ENCODE measurements around the gene ZNF883. TPM values are rescaled to one million over a fixed set of nuclear protein-coding genes. Genes with fewer than 3 reads are reported as not detected.

The ZNF883 gene
- total and polyA plus RNA-seq, 2 experiments from 2014 or later, result 26.8 to 44.4 TPM

DNA sequence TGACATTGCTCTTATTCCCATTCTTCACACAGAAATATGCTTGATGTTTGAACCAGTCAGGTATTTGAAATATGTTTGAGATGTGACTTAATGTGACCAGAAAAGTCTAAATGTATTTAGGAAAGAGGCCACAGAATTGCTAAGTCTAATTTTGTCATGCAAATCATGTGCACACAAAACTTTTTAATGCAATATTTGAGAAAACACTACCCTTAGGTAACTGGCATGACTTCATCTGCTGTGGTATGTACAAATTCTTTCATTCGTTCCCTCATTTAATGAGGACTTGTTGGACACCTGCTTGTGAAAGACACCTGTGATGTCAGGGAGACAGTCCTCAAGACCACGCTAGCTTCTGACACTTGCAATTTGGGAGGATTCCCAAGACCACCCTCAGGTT, 100.3 kb downstream of the ZNF883 start:
- Histone ChIP-seq H3K79me2 (replicated peaks; ENCODE audit: insufficient read depth) (no peaks in the 10 kb centered on the region), H3K9me2 (ENCODE audit: insufficient read depth) (no peaks in the 10 kb centered on the region), H3K4me1 (ENCODE audit: insufficient read depth) (no peaks in the 10 kb centered on the region), H3K27ac (ENCODE audit: low read depth) (no peak overlapping the region), H3K36me3 (ENCODE audit: insufficient read depth) (no peaks in the 10 kb centered on the region), H3F3A (replicated peaks; ENCODE audit: low read depth) (no peaks in the 10 kb centered on the region), H3K4me2 (no peak overlapping the region), H4K20me1 (replicated peaks; ENCODE audit: insufficient read depth) (no peaks in the 10 kb centered on the region), H3K4me3 (no peak overlapping the region), H2AFZ (no peak overlapping the region), H3K27me3 (ENCODE audit: insufficient read depth) (peaks cover 10% of the 10 kb centered on the region; the same call in 1 of the 2 replicates)
- Mint-ChIP-seq H3K27ac (no peak overlapping the region), H3K36me3 (ENCODE audit: low read depth) (no peaks in the 10 kb centered on the region), H3K4me3 (no peak overlapping the region), H3K4me1 (no peaks in the 10 kb centered on the region), H3K27me3 (ENCODE audit: insufficient read depth, low read depth, poor library complexity) (peaks cover 1% of the 10 kb centered on the region), H3K9me3 (no peaks in the 10 kb centered on the region)
- TF ChIP-seq CREB1 (CRISPR knock-in tag; IDR thresholded peaks at IDR 0.05; ENCODE audit: low read depth) (no peak), ZNF331 (CRISPR knock-in tag; IDR thresholded peaks at IDR 0.05; ENCODE audit: low read depth) (no peak), NANOG (IDR thresholded peaks at IDR 0.05; ENCODE audit: borderline replicate concordance) (no peak), EZH2phosphoT487 (IDR thresholded peaks at IDR 0.05; ENCODE audit: unreplicated experiment) (no peak), ZNF114 (CRISPR knock-in tag; IDR thresholded peaks at IDR 0.05) (no peak), EZH2 (IDR thresholded peaks at IDR 0.05; ENCODE audit: low read depth, unreplicated experiment) (no peak), JUNB (IDR thresholded peaks at IDR 0.05; ENCODE audit: unreplicated experiment) (no peak), POLR2AphosphoS5 (IDR thresholded peaks at IDR 0.05; ENCODE audit: low read depth) (no peak), STAT1 (IDR thresholded peaks at IDR 0.05; ENCODE audit: unreplicated experiment) (no peak)
- TF ChIP-seq, protein P1, sequence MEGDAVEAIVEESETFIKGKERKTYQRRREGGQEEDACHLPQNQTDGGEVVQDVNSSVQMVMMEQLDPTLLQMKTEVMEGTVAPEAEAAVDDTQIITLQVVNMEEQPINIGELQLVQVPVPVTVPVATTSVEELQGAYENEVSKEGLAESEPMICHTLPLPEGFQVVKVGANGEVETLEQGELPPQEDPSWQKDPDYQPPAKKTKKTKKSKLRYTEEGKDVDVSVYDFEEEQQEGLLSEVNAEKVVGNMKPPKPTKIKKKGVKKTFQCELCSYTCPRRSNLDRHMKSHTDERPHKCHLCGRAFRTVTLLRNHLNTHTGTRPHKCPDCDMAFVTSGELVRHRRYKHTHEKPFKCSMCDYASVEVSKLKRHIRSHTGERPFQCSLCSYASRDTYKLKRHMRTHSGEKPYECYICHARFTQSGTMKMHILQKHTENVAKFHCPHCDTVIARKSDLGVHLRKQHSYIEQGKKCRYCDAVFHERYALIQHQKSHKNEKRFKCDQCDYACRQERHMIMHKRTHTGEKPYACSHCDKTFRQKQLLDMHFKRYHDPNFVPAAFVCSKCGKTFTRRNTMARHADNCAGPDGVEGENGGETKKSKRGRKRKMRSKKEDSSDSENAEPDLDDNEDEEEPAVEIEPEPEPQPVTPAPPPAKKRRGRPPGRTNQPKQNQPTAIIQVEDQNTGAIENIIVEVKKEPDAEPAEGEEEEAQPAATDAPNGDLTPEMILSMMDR (conservative IDR thresholded peaks at IDR 0.05; ENCODE audit: low read depth in 2 of 2), result no peak
- TF ChIP-seq, protein P2, sequence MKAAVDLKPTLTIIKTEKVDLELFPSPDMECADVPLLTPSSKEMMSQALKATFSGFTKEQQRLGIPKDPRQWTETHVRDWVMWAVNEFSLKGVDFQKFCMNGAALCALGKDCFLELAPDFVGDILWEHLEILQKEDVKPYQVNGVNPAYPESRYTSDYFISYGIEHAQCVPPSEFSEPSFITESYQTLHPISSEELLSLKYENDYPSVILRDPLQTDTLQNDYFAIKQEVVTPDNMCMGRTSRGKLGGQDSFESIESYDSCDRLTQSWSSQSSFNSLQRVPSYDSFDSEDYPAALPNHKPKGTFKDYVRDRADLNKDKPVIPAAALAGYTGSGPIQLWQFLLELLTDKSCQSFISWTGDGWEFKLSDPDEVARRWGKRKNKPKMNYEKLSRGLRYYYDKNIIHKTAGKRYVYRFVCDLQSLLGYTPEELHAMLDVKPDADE (IDR thresholded peaks at IDR 0.05), result no peak
- TF ChIP-seq, protein P3, sequence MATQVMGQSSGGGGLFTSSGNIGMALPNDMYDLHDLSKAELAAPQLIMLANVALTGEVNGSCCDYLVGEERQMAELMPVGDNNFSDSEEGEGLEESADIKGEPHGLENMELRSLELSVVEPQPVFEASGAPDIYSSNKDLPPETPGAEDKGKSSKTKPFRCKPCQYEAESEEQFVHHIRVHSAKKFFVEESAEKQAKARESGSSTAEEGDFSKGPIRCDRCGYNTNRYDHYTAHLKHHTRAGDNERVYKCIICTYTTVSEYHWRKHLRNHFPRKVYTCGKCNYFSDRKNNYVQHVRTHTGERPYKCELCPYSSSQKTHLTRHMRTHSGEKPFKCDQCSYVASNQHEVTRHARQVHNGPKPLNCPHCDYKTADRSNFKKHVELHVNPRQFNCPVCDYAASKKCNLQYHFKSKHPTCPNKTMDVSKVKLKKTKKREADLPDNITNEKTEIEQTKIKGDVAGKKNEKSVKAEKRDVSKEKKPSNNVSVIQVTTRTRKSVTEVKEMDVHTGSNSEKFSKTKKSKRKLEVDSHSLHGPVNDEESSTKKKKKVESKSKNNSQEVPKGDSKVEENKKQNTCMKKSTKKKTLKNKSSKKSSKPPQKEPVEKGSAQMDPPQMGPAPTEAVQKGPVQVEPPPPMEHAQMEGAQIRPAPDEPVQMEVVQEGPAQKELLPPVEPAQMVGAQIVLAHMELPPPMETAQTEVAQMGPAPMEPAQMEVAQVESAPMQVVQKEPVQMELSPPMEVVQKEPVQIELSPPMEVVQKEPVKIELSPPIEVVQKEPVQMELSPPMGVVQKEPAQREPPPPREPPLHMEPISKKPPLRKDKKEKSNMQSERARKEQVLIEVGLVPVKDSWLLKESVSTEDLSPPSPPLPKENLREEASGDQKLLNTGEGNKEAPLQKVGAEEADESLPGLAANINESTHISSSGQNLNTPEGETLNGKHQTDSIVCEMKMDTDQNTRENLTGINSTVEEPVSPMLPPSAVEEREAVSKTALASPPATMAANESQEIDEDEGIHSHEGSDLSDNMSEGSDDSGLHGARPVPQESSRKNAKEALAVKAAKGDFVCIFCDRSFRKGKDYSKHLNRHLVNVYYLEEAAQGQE (IDR thresholded peaks at IDR 0.05; ENCODE audit: unreplicated experiment), result no peak
- TF ChIP-seq, protein P4, sequence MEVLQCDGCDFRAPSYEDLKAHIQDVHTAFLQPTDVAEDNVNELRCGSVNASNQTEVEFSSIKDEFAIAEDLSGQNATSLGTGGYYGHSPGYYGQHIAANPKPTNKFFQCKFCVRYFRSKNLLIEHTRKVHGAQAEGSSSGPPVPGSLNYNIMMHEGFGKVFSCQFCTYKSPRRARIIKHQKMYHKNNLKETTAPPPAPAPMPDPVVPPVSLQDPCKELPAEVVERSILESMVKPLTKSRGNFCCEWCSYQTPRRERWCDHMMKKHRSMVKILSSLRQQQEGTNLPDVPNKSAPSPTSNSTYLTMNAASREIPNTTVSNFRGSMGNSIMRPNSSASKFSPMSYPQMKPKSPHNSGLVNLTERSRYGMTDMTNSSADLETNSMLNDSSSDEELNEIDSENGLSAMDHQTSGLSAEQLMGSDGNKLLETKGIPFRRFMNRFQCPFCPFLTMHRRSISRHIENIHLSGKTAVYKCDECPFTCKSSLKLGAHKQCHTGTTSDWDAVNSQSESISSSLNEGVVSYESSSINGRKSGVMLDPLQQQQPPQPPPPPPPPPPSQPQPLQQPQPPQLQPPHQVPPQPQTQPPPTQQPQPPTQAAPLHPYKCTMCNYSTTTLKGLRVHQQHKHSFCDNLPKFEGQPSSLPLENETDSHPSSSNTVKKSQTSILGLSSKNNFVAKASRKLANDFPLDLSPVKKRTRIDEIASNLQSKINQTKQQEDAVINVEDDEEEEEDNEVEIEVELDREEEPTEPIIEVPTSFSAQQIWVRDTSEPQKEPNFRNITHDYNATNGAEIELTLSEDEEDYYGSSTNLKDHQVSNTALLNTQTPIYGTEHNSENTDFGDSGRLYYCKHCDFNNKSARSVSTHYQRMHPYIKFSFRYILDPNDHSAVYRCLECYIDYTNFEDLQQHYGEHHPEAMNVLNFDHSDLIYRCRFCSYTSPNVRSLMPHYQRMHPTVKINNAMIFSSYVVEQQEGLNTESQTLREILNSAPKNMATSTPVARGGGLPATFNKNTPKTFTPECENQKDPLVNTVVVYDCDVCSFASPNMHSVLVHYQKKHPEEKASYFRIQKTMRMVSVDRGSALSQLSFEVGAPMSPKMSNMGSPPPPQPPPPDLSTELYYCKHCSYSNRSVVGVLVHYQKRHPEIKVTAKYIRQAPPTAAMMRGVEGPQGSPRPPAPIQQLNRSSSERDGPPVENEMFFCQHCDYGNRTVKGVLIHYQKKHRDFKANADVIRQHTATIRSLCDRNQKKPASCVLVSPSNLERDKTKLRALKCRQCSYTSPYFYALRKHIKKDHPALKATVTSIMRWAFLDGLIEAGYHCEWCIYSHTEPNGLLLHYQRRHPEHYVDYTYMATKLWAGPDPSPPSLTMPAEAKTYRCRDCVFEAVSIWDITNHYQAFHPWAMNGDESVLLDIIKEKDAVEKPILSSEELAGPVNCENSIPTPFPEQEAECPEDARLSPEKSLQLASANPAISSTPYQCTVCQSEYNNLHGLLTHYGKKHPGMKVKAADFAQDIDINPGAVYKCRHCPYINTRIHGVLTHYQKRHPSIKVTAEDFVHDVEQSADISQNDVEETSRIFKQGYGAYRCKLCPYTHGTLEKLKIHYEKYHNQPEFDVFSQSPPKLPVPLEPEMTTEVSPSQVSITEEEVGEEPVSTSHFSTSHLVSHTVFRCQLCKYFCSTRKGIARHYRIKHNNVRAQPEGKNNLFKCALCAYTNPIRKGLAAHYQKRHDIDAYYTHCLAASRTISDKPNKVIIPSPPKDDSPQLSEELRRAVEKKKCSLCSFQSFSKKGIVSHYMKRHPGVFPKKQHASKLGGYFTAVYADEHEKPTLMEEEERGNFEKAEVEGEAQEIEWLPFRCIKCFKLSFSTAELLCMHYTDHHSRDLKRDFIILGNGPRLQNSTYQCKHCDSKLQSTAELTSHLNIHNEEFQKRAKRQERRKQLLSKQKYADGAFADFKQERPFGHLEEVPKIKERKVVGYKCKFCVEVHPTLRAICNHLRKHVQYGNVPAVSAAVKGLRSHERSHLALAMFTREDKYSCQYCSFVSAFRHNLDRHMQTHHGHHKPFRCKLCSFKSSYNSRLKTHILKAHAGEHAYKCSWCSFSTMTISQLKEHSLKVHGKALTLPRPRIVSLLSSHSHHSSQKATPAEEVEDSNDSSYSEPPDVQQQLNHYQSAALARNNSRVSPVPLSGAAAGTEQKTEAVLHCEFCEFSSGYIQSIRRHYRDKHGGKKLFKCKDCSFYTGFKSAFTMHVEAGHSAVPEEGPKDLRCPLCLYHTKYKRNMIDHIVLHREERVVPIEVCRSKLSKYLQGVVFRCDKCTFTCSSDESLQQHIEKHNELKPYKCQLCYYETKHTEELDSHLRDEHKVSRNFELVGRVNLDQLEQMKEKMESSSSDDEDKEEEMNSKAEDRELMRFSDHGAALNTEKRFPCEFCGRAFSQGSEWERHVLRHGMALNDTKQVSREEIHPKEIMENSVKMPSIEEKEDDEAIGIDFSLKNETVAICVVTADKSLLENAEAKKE (CRISPR knock-in tag; IDR thresholded peaks at IDR 0.05), result no peak
- ATAC-seq, result no peak
- no peak for DNase-seq (ENCODE audit: low spot score)

Measured in GM23338 (cell line).